22Rv1 (cell line): ENCODE data around the gene CCL25.

Experiments
- CTCF ChIP-seq: fragments of 450-650 bp; IDR thresholded peaks from 2 replicates; pipeline ENCODE4 v1.5.1; 2017; ENCODE audit warnings: mild to moderate bottlenecking
- ZFX ChIP-seq: fragments of 450-650 bp; IDR thresholded peaks from 2 replicates; pipeline ENCODE4 v1.6.1; 2017; ENCODE audit warnings: antibody characterized with exemption, borderline replicate concordance

GRCh38 chr19:8020681-8021080 is 31.9 kb upstream of the CCL25 start:
- TF ChIP-seq CTCF (no peak), ZFX (no peak)
